Left hindlimb (tissue), 1 donor: ENCODE data around the gene SRSF12.
A peak's percentile ranks its signal among the peaks of the same experiment; 100 is the strongest.

ENCODE experiments used
- DNase-seq: peaks from one replicate; pipeline ENCODE4 v3.0.0-alpha.2; 2018

The SRSF12 gene

DNA sequence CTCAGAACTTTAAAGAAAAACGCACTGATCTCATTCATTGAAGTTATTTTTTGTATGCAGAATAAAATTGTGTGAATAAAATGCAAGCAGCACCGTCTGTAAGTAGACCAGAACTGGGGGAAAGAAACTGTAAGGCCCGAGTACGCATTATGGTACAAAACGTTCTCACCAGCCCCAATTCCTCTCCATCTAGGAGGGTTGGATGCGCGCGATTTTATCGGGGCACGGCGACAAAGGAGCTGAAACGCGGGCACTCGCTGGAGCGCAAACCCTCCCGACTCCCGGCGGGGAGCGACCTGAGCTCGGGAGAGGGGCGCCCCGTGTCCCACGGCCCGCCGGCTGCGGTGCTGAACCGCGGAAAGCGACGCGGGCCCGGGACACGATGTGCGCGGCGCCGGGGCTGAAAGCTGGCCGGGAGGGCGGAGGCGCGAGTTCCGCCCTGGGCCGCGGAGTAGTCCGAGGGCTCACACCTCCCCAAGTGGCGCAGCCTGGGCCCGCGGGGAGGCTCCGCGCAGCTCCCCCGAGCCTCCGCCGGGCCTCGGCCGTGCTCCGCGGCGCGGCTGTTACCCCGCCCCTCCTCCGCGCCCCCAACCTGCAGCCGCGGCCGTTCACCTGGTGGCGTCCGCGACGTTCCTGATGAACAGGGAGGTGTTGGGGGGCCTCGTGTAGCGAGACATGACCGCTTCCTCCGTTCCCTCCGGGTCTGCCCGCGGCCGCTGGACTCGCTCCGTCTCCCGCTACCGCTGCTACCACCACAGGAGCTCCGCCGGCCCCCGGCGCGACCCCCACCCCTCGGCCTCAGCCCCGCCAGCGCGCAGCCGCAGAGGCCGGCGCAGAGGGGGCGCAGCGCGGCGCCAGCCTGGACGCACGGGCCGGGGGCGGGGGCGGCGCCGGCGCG is at the start of gene SRSF12:
SRSF12 (minus strand) TSS at position 861 of the 898 bp plus-strand sequence; CDS start at position 677, 184 bp downstream.
- DNase-seq: peak; percentile 60

DNA sequence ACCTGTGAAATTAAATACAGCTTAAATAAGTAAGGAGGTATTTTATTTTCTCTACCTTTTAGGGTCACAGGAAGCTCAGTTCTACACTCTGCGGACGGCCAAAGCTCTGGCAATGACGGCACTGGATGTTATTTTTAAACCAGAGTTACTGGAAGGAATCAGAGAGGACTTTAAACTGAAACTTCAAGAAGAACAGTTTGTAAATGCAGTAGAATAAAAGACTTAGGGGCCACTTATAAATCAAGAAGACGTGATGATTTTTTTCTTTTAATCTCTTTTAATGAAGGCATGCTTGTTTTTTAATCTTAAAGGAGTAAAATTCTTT is 44.1 kb upstream of the SRSF12 start:
- DNase-seq: peak; percentile 44

DNA sequence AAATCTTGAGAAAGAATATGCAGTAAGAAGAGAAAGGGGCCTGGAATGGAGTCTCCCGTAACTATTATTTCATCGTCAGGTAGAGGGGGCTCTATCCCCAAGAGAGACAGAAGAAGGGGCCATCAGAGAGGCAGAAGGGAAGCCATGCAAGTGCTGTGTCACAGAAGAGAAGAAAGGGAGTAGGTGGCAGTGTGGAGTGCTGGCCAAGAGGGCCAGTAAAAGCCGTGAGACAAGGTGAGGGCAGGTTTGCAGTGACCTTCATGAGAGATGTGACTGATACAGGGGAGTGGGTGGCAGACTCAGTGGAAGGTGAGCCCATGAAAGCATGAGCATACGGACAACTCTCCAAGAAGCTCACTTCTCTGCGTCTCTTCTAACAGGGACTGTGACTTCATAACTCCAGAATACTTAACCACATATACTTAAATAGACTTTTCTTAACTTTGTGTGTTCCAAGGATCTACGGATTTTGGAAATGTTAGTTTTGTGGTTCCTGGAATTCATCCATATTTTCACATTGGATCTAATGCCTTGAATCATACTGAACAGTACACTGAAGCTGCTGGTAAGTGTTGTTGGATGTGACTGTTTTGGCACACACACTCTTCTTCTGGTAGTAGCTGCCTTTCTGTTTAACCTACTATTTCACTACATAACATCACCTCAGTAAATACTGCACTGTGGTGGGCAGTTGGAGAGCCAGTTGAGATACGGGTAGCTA is 43.6 kb upstream of the SRSF12 start:
- DNase-seq: no peak

DNA sequence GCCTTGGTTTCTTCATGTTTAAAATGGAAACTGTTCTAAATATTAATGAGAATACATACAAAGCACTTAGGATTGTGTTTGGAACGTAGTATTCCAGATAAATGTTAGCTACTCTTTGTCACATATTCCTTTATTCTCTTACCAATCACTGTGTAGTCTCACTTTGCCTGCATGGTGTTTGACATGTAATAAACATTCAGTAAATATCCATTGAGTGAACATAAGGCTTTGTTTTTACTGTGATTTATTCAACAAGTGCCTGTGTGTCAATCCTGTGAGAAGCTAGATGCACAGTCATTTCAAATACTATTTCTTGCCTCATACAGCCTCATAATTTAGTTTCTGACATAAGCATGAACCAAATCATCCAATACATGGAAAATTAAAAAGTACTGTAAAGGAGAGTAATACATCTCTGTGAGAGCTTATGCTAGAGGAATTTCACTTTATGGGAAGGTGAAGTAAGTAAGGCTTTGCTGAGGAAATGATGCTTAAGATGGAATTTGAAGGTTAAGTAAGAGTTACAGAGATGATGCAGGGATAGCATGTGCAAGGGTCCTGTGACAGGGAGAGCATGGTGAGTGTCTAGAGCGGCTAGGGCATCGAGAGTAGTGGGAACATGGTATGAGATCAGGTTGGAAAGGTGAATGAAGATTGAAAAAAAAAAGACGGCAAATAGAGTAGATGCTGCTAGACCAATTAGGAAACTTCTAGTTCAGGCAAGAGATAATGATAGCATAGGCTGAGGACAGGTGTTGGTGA is 42.6 kb upstream of the SRSF12 start:
- no peak for DNase-seq

DNA sequence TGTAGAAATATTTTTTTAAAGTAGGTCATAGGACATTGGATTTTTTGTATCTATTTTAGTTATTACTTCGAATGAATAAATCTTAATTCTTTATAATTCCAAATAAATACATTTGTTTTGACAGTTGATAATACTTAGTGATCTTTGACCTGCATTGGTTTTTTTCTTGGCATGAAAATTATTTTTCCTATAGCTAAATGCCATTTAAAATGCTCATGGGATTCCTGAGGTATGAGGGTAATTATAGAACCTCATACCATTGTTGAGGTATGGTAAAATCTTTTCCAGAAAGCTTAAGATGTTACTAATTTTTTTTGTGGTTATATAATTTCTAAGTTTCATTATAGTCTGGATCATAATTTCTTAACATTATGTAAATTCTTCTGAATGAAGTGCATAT is 36.3 kb upstream of the SRSF12 start:
- DNase-seq: no peak

DNA sequence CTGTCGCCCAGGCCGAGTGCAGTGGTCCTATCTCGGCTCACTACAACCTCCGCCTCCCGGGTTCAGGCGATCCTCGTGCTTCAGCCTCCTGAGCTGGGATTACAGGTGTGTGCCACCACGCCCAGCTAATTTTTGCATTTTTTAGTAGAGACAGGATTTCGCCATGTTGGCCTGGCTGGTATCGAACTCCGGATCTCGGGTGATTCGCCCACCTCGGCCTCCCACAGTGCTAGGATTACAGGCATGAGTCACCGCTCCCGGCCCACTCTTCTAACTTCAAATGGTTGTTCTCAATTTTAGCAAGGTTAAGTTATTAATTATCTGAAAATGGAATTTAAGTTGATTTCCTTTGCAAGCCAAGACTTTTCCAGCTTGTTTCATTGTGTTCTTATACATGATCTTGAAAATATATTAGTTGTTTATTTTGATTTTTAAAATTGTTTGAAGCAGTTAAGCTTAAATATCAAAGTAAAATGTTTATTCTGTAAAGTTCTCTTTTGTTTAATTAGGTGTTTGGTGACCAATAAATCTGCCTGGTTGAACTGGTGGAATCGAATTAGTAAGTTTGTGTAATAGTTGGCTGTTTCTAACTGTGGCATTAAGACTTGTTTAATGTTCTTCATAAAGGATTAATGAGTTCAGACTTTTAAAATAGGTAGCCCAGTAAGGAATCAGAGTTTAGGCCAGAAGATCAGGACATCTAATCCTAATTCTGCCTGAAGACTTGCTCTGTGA is 30.3 kb upstream of the SRSF12 start:
- no peak for DNase-seq

DNA sequence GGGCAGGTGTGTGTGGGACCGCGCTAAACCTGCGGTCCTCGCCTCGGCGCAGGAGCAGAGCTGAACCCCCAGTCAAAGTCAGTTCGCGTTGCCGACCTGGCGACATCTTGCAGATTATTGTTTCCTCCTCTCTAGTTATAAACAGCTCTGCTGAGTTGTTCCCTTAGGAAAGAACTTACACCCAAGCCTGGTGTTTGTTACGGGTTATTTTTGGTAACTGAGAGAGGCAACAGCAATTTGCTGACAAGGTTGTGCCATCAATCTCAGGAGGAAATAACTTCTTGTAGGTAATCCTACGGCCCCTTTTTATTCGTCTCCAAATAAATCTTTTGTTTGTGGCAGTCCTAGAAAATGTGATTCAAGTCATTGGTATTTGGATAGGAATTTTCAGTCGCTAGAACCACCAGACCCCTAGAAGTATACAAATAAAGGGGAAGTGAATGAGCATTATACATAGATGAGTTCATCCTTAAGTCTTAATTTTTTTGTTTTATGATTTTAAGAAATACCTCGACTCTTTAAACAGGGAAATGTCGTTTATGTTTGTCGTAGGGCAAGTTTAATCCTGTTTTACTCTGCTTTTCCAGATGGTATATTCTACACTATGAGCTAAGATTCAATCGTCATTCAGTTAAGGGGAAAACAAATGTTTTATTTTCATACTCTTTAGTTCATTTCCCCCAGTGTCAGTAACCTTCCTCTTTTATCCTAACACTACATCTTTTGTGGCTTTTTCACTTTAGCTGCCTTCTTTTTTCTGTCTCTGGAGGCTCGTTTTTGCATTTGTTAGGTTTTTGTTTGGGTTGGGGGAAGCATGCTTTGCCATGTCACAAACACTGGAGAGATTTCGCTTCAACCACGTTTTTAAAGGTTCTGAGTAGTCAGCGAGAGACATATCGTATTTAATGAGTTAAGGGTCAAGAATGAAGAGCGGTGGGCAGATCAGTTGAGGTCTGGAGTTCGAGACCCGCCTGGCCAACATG is 29.1 kb upstream of the SRSF12 start:
- DNase-seq: no peak

DNA sequence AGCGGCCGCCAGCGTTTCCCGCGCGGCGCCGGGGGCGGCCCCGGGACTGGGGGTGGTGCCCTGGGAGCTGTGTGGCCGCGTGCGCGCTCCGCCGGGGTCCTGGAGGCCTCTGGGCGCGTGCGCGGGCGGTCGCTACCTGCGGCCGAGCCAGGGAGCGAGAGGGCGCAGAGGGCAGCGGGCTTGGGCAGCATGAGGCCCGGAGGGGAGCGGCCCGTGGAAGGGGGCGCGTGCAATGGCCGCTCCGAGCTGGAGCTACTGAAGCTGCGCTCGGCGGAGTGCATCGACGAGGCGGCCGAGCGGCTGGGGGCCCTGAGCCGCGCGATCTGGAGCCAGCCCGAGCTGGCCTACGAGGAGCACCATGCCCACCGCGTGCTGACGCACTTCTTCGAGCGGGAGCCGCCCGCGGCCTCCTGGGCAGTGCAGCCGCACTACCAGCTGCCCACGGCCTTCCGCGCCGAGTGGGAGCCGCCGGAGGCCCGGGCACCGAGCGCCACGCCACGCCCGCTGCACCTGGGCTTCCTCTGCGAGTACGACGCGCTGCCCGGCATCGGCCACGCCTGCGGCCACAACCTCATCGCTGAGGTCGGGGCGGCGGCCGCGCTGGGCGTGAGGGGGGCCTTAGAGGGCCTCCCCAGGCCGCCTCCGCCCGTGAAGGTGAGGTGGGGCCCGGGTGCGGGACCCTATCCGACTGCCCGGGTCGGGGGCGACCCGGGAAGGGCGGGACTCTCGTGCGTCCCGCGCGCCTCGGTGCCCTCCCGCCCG is 28.3 kb upstream of the SRSF12 start, which contains the start of gene PM20D2:
PM20D2 (plus strand) TSS at position 100 of the 762 bp plus-strand sequence; CDS start at position 190, 90 bp downstream.
- DNase-seq: peak; percentile 77

DNA sequence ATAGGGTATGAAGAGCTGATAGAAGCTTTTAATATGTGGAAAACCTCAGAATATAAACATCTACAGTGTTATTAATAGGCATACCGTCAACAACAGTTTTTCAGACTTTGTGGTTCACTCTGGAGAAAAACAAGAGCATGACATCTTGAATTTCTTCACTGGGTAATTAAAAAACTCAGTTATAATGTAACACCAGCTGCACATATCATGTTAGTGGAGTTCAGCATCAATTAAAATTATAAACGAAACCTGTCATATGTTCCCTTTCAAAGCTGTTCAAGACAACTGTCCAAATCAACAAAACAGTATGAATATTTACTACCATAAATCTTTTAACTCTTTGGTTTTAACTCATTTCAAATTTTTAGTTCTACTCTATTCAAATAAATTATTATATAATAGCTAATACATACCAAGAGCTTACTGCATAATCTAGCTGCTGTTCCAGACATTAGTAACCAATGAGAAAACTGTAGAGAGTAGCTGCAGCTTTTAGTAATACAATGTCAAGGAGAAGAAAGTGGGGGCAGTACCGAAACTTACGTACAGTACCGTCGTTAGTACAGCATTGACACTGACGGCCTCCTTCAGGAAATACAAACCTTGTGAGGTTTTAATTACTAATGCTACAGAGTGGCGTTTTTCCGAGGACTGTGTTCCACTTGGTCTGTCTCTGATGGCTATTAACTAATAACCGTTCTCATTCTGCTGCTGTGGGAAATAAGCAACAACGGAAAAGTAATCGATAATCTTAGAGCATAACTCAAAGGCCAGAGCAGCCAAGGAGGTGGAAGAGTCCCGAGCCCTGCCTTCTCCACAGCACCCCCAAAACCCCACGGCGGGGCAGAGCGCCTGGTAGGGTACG is 27.5 kb upstream of the SRSF12 start:
- no peak for DNase-seq

DNA sequence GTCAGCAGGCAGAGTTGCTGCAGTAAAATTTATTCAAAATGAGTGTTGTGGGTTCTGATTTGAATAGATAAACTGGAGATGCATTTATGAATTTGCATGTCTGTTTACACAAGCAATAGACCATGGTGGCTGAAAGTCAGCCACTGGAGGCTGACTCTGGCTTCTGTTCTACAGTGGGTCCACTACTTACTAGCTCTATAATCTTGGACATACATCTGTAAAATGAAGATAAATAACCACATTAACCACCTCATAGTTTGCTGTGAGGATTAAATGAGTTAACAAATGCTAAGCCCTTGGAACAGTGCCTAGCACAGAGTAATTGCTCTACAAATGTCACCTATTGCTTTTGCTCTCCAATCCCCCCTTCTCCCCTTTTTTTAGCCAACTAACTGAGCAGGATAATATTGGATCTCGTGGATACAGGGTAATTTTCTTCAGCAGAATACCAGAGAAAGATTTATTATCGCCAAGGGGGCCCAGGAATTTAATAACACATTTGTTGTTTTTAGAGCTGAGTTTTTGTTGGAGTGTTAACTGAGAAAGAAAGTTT is 26.6 kb upstream of the SRSF12 start:
- no peak for DNase-seq

DNA sequence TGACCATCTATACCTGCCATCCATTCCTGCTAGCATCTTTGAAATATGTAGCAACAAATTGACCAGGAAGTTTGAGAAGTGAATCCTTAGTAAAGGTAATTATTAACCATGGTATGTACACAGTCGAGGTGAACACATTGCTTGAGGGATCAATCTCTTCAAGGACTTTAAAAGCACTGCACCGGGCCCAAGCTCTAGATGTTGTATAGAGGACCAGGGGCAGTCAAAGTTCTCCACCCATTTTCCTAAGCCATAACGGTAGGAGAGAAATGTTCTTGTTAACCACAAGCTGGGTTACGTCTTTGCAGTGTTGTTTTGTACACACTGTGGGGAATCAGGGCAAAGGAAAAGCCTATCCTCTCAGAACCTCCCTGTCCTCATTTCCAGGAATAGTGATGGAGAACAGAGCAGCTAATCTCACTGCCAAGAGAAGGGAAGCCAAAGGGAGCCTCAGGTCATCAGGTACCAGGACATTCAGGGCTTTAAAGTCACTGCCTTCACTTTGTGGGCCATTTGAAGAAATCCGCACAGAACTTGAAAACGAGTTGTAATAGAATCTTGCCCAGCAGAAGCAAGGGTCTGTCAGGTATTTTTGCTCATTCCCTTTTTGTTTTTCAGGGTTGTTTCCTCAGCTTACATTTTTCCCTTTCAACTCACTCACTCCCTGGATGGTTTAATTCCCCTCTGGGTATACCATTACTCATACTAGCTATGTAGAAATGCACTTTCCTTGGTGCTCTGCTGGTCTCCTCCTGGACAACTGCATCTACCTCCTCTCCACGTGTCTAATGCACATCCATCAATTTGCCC is 22.7 kb upstream of the SRSF12 start:
- no peak for DNase-seq

DNA sequence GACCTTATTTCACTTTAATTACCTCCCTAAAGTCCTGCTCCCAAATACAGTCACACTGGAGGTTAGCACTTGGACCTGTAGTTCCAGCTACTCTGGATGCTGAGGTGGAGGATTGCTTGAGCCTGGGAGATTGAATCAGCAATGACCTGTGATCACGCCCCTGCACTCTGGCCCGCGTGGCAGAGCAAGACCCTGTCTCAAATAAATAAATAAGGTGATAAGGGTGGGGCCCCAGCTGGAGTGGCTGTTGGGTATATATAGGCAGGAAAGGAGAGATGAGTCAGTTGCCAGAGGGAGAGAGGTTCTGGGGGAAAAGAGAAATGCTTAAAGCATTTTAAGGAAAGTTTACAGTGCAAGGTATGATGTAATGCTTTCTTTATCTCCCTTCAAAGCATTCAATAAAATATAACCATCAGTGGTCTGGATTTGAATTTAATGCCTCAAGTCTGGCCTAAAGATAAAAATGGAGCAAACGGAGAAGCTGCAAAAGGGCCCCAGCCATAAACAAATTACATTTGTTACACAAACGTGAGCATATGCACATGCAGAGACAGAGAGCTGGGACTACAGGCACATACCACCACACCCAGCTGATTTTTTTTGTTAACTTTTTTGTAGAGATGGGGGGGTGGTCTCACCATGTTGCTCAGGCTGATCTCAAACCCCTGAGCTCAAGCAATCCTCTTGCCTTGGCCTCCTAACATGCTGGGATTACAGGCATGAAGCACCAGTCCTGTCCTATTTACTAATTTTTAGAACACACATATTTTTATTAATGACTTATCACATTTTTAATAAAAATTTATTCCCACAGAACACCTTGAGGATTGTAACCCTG is 21.9 kb upstream of the SRSF12 start:
- DNase-seq: no peak

DNA sequence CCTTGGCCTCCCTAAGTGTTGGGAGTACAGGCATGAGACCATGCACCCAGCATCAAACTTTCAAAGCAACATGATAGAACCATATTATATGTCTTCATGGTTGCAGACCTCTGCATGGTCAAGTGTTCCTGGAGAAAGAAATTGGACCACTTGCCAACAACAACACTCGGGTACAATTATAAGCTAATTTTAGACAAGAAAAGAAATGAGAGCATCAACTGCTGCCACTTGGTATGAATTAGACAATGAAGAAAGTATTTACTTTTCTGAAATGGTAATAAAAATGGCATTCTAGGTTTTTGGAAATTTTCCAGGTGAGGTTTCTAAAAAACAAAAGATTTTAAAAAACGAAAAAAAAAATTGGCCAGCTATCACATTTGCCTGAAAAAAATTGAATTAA is 20.3 kb upstream of the SRSF12 start:
- no peak for DNase-seq

DNA sequence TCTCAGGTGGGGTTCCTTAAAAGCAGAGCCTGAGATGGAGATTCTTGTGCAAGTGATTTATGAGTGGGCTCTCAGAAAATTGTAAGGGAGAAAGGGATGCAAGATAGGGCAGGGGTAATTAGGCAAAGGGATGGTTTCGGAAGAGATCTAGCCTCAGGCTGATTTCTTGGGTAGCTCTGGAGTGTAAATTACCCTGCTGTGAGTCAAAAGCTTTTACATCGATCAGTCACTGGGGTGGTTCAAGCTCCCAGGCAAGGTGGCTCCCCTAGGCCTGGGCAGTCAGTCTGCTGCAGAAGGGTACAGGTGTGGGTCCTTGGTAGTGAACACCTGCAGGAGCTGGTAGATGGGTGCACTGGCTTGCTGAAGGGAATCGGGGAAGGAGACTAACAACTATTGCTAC is 16.9 kb upstream of the SRSF12 start:
- DNase-seq: no peak

DNA sequence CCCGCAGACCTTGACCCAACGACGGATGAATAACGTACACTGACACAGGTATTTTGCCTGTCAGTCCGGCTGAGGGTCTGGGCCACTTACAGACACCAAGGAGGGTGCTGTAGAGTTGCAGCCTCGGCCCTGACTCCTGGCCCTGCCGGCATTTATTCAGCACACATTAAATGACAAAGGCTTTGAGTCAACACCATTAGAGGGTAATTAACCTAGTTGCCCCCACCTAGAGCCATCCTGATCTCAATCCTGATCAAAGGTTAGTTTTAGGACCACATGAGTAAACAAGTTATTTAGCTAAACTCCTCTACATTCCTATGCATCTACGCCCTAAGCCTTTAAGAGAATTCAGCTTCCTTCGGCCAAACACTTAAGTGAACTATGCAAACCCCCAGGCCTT is 16.1 kb upstream of the SRSF12 start:
- no peak for DNase-seq

DNA sequence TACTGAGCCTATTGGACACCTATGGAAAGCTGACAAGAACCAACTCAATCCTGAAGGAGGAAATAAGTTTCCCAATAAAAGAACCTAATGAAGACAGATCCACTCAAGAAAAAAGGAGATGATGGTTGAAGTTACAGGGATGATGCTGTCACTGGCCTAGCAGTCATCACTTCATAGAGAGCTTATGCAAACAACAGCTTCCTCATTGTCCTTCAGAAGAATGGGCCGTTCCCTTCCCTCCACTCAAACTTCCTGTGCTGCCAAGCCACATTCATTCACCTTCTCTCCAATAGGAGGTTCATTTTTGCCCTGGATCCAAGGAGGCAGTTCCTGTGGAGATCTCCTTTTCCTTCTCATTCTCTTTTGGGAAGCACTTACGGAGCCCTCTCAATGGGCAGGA is 14.2 kb upstream of the SRSF12 start:
- no peak for DNase-seq

DNA sequence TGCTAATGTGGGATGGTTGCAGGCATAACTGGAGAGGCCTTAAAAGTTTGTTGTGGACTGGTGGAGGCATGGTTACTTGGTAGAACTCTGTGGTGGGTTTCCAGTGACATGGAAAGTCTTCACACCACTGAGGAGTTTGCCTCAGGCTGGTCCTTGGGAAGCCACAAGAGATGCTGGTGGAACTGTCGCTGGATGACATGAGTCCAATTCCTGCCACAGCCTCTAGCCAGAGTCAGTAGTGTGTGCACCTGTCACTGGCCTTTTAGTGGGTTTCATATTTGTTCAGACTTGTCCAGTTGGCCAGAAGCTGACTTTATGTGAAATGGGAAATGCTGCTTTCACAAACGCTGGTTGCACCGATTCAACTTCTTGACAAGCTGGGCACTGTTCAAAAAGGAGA is 13.7 kb upstream of the SRSF12 start:
- no peak for DNase-seq
